Measurements from ENCODE around the gene CTNNAL1. TPM values are rescaled to one million over a fixed set of nuclear protein-coding genes. Genes with fewer than 3 reads are reported as not detected.

CTNNAL1 gene
- total and polyA plus RNA-seq, 9 of the 15 experiments (the other 6 are each of a cell fraction or from before 2014, with no cell fraction given) = 23.2 to 78.0 (median 46.7) TPM

DNA sequence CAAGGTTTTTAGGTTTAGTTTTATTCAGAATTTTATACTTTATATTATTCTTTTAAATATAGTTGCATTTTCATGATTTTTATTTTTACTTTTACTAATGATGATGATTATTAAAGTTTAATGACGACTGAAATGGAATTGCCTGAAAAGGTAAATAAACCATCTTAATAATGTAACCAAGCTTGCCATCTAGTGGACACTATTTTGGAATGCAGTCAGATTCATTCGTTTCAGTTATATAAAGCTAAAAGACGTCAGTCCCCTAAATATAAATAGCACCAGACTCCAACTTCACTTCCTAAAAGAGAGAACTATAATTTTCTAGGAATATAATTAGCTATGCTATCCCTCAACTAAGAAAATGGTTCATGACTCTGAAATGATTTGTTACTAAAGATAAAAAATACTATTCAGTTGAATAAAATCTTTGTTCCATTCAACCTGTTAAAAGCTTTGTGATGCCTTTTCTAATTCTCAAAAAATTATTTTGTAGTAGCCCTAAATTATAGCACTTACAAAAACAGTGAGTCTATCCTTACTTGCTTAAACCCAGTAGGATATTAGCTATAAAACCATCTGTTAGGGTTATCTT is 59.2 kb downstream of the CTNNAL1 start (continued):
- TF ChIP-seq PHF21A (IDR thresholded peaks at IDR 0.05; ENCODE audit: borderline replicate concordance, low read depth) = no peak
- TF ChIP-seq TAF9B (IDR thresholded peaks at IDR 0.05; ENCODE audit: partially characterized antibody) = no peak
- TF ChIP-seq, protein P1, sequence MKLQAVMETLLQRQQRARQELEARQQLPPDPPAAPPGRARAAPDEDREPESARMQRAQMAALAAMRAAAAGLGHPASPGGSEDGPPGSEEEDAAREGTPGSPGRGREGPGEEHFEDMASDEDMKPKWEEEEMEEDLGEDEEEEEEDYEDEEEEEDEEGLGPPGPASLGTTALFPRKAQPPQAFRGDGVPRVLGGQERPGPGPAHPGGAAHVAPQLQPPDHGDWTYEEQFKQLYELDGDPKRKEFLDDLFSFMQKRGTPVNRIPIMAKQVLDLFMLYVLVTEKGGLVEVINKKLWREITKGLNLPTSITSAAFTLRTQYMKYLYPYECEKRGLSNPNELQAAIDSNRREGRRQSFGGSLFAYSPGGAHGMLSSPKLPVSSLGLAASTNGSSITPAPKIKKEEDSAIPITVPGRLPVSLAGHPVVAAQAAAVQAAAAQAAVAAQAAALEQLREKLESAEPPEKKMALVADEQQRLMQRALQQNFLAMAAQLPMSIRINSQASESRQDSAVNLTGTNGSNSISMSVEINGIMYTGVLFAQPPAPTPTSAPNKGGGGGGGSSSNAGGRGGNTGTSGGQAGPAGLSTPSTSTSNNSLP (IDR thresholded peaks at IDR 0.05; ENCODE audit: borderline replicate concordance, low read depth, low read length) = peak; percentile 44; the same call in 1 of the 2 replicates
- TF ChIP-seq C11orf30 (IDR thresholded peaks at IDR 0.05; ENCODE audit: low read depth) = no peak
- no peak for TF ChIP-seq ZBTB8A (IDR thresholded peaks at IDR 0.05; ENCODE audit: partially characterized antibody)
- TF ChIP-seq, protein P2, sequence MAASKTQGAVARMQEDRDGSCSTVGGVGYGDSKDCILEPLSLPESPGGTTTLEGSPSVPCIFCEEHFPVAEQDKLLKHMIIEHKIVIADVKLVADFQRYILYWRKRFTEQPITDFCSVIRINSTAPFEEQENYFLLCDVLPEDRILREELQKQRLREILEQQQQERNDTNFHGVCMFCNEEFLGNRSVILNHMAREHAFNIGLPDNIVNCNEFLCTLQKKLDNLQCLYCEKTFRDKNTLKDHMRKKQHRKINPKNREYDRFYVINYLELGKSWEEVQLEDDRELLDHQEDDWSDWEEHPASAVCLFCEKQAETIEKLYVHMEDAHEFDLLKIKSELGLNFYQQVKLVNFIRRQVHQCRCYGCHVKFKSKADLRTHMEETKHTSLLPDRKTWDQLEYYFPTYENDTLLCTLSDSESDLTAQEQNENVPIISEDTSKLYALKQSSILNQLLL (CRISPR knock-in tag; IDR thresholded peaks at IDR 0.05; ENCODE audit: borderline replicate concordance) = no peak
- TF ChIP-seq CBX1 (IDR thresholded peaks at IDR 0.05; ENCODE audit: low read depth) = no peak
- TF ChIP-seq, protein P3, sequence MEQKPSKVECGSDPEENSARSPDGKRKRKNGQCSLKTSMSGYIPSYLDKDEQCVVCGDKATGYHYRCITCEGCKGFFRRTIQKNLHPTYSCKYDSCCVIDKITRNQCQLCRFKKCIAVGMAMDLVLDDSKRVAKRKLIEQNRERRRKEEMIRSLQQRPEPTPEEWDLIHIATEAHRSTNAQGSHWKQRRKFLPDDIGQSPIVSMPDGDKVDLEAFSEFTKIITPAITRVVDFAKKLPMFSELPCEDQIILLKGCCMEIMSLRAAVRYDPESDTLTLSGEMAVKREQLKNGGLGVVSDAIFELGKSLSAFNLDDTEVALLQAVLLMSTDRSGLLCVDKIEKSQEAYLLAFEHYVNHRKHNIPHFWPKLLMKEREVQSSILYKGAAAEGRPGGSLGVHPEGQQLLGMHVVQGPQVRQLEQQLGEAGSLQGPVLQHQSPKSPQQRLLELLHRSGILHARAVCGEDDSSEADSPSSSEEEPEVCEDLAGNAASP (IDR thresholded peaks at IDR 0.05) = no peak
- TF ChIP-seq RBM25 (IDR thresholded peaks at IDR 0.05; ENCODE audit: low read depth, low read length, severe bottlenecking) = no peak
- TF ChIP-seq, protein P4, sequence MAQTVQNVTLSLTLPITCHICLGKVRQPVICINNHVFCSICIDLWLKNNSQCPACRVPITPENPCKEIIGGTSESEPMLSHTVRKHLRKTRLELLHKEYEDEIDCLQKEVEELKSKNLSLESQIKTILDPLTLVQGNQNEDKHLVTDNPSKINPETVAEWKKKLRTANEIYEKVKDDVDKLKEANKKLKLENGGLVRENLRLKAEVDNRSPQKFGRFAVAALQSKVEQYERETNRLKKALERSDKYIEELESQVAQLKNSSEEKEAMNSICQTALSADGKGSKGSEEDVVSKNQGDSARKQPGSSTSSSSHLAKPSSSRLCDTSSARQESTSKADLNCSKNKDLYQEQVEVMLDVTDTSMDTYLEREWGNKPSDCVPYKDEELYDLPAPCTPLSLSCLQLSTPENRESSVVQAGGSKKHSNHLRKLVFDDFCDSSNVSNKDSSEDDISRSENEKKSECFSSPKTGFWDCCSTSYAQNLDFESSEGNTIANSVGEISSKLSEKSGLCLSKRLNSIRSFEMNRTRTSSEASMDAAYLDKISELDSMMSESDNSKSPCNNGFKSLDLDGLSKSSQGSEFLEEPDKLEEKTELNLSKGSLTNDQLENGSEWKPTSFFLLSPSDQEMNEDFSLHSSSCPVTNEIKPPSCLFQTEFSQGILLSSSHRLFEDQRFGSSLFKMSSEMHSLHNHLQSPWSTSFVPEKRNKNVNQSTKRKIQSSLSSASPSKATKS (CRISPR knock-in tag; IDR thresholded peaks at IDR 0.05) = no peak
- TF ChIP-seq ILF3 (IDR thresholded peaks at IDR 0.05; ENCODE audit: borderline replicate concordance) = no peak
- no peak for TF ChIP-seq RAD51 (IDR thresholded peaks at IDR 0.05; ENCODE audit: borderline replicate concordance, low read depth)
- no peak for TF ChIP-seq MYBL2 (IDR thresholded peaks at IDR 0.05; ENCODE audit: low read depth)
- no peak for TF ChIP-seq MYBL2 (CRISPR knock-in tag; IDR thresholded peaks at IDR 0.05; ENCODE audit: borderline replicate concordance)
- no peak for TF ChIP-seq CSDE1 (IDR thresholded peaks at IDR 0.05)
- no peak for TF ChIP-seq ZNF253 (CRISPR knock-in tag; conservative IDR thresholded peaks at IDR 0.05)
- TF ChIP-seq DIDO1 (tag; IDR thresholded peaks at IDR 0.05; ENCODE audit: low read depth) = no peak
- no peak for TF ChIP-seq HNRNPUL1 (IDR thresholded peaks at IDR 0.05; ENCODE audit: low read length)
- TF ChIP-seq ZC3H4 (CRISPR knock-in tag; IDR thresholded peaks at IDR 0.05; ENCODE audit: borderline replicate concordance) = no peak
- TF ChIP-seq, protein P5, sequence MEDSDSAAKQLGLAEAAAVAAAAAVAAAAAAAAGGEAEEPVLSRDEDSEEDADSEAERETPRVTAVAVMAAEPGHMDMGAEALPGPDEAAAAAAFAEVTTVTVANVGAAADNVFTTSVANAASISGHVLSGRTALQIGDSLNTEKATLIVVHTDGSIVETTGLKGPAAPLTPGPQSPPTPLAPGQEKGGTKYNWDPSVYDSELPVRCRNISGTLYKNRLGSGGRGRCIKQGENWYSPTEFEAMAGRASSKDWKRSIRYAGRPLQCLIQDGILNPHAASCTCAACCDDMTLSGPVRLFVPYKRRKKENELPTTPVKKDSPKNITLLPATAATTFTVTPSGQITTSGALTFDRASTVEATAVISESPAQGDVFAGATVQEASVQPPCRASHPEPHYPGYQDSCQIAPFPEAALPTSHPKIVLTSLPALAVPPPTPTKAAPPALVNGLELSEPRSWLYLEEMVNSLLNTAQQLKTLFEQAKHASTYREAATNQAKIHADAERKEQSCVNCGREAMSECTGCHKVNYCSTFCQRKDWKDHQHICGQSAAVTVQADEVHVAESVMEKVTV (CRISPR knock-in tag; IDR thresholded peaks at IDR 0.05) = 0 out of 2 replicates have a peak, but pooled peaks have one; percentile 46
- no peak for TF ChIP-seq PCBP1 (IDR thresholded peaks at IDR 0.05; ENCODE audit: low read depth, low read length, poor library complexity, severe bottlenecking)
